PC-3 (cell line): ENCODE measurements around the gene CLOCK.

Source experiments
- CTCF ChIP-seq: fragments of 300-600 bp; sonication (generic); conservative IDR thresholded peaks from 2 replicates; pipeline ENCODE4 v1.5.1; 2017; ENCODE audit warnings: antibody characterized with exemption, low read depth, mild to moderate bottlenecking, low read length
- EZH2 ChIP-seq: fragments of 300-600 bp; sonication (generic); IDR thresholded peaks from one replicate; pipeline ENCODE4 v1.6.1; 2017; ENCODE audit warnings: antibody characterized with exemption, mild to moderate bottlenecking, low read length; ENCODE audit not compliant: unreplicated experiment

GRCh38 chr4:55438314-55438713 is 108.4 kb downstream of the CLOCK start:
- TF ChIP-seq CTCF (no peak), EZH2 (no peak)
